HepG2 (cell line): ENCODE measurements around the gene TP53I3. TPM values are rescaled to one million over a fixed set of nuclear protein-coding genes. Genes with fewer than 3 reads are reported as not detected.

Experiments
- CEBPG ChIP-seq: IDR thresholded peaks from 2 replicates; pipeline ENCODE4 v1.6.1; 2016
- FOXM1 ChIP-seq: sonication (generic); formaldehyde crosslinking; IDR thresholded peaks from 2 replicates; pipeline ENCODE4 v1.5.0; 2020; ENCODE audit warnings: missing genetic modification reagents
- GLI4 ChIP-seq: sonication (generic); formaldehyde crosslinking; IDR thresholded peaks from 2 replicates; pipeline ENCODE4 v1.5.1; 2020; ENCODE audit warnings: missing genetic modification reagents, mild to moderate bottlenecking, moderate library complexity, borderline replicate concordance
- HIC2 ChIP-seq: sonication (generic); formaldehyde crosslinking; IDR thresholded peaks from 2 replicates; pipeline ENCODE4 v1.9.0; 2022; ENCODE audit warnings: low read depth, missing genetic modification reagents
- HMG20A ChIP-seq: IDR thresholded peaks from 2 replicates; pipeline ENCODE4 v1.6.1; 2016; ENCODE audit warnings: borderline replicate concordance
- KMT2B ChIP-seq: IDR thresholded peaks from 2 replicates; pipeline ENCODE4 v1.6.1; 2016; ENCODE audit warnings: missing genetic modification reagents, missing compliant biosample characterization
- LCORL ChIP-seq, 2 experiments: fragments of 450-650 bp in 1 of 2; sonication (generic) in 1 of 2; formaldehyde crosslinking in 1 of 2; IDR thresholded peaks; 2 replicates each; pipeline versions ENCODE4 v1.5.0 to v1.6.1; 2017 to 2020; ENCODE audit warnings: antibody characterized with exemption in 1 of 2, missing genetic modification reagents in 1 of 2
- LRRFIP1 ChIP-seq: sonication (generic); formaldehyde crosslinking; conservative IDR thresholded peaks from 2 replicates; pipeline ENCODE4 v1.4.0; 2020; ENCODE audit warnings: missing genetic modification reagents
- MIXL1 ChIP-seq: IDR thresholded peaks from 2 replicates; pipeline ENCODE4 v1.6.1; 2016
- NBN ChIP-seq: fragments of 450-650 bp; conservative IDR thresholded peaks from 2 replicates; pipeline ENCODE4 v1.6.1; 2017
- NCOA1 ChIP-seq: sonication (generic); formaldehyde crosslinking; IDR thresholded peaks from 2 replicates; pipeline ENCODE4 v1.9.0; 2021; ENCODE audit warnings: missing genetic modification reagents
- NRL ChIP-seq: sonication (generic); formaldehyde crosslinking; IDR thresholded peaks from 2 replicates; pipeline ENCODE4 v1.5.0; 2020; ENCODE audit warnings: missing genetic modification reagents, mild to moderate bottlenecking, moderate library complexity, borderline replicate concordance
- POLR2AphosphoS5 ChIP-seq: IDR thresholded peaks from 2 replicates; pipeline ENCODE4 v1.6.1; 2012; ENCODE audit warnings: low read depth, low read length
- TOE1 ChIP-seq: sonication (generic); formaldehyde crosslinking; IDR thresholded peaks from 2 replicates; pipeline ENCODE4 v1.4.0; 2020; ENCODE audit warnings: mild to moderate bottlenecking, missing genetic modification reagents
- ZBTB37 ChIP-seq: sonication (generic); formaldehyde crosslinking; IDR thresholded peaks from 2 replicates; pipeline ENCODE4 v1.4.0; 2020; ENCODE audit warnings: mild to moderate bottlenecking, missing genetic modification reagents
- ZNF235 ChIP-seq: sonication (generic); formaldehyde crosslinking; IDR thresholded peaks from 2 replicates; pipeline ENCODE4 v1.8.1; 2023; ENCODE audit warnings: mild to moderate bottlenecking, missing genetic modification reagents, borderline replicate concordance
- ZNF3 ChIP-seq: IDR thresholded peaks from 2 replicates; pipeline ENCODE4 v1.7.0; 2017; ENCODE audit warnings: inconsistent platforms
- ZNF335 ChIP-seq: sonication (generic); formaldehyde crosslinking; IDR thresholded peaks from 2 replicates; pipeline ENCODE4 v1.4.0; 2020; ENCODE audit warnings: missing genetic modification reagents
- ZNF383 ChIP-seq: sonication (generic); formaldehyde crosslinking; IDR thresholded peaks from 2 replicates; pipeline ENCODE4 v1.4.0; 2020; ENCODE audit warnings: missing genetic modification reagents, mild to moderate bottlenecking, borderline replicate concordance
- ZNF512B ChIP-seq: sonication (generic); formaldehyde crosslinking; IDR thresholded peaks from 2 replicates; pipeline ENCODE4 v1.5.1; 2020; ENCODE audit warnings: missing genetic modification reagents, mild to moderate bottlenecking, borderline replicate concordance
- ZNF556 ChIP-seq: sonication (generic); formaldehyde crosslinking; IDR thresholded peaks from 2 replicates; pipeline ENCODE4 v1.4.0; 2020; ENCODE audit warnings: mild to moderate bottlenecking, missing genetic modification reagents, borderline replicate concordance
- ZNF589 ChIP-seq: sonication (generic); formaldehyde crosslinking; conservative IDR thresholded peaks from 2 replicates; pipeline ENCODE4 v1.8.0; 2022; ENCODE audit warnings: mild to moderate bottlenecking, moderate library complexity, missing genetic modification reagents
- ZSCAN12 ChIP-seq: sonication (generic); formaldehyde crosslinking; IDR thresholded peaks from 2 replicates; pipeline ENCODE4 v1.9.0; 2021; ENCODE audit warnings: mild to moderate bottlenecking, missing genetic modification reagents
- ZSCAN31 ChIP-seq: sonication (generic); formaldehyde crosslinking; IDR thresholded peaks from 2 replicates; pipeline ENCODE4 v1.5.0; 2020; ENCODE audit warnings: low read depth, mild to moderate bottlenecking, missing genetic modification reagents
- polyA plus RNA-seq, 8 experiments: library from polyadenylated mRNA; depleted of rRNA in 3 of 8; stranded (reverse) in 7 of 8; unstranded in 1 of 8; fragments of >200 nt; fragmentation: Illumina TruSeq in 4 of 8; extraction: Trizol in 4 of 8; gene quantifications; 2 replicates each; pipeline versions ENCODE4 v1.2.1 to v1.2.3, GENCODE V29; 2011 to 2016; ENCODE audit warnings: low read depth in 4 of 8, missing spikeins in 1 of 8, mixed read lengths in 1 of 8; ENCODE audit not compliant: insufficient read depth in 1 of 8
- total RNA-seq, 5 experiments: library from RNA; depleted of rRNA; stranded (reverse); fragments of >200 nt; fragmentation: Illumina TruSeq; extraction: Trizol; gene quantifications; 2 replicates each; pipeline ENCODE4 v1.2.3, GENCODE V29; 2016; ENCODE audit warnings: low read depth in 1 of 5

TP53I3 gene
- total and polyA plus RNA-seq, 2 of the 13 experiments (the other 11 are each of a cell fraction or from before 2014, with no cell fraction given), result 25.0 to 44.1 TPM

- TF ChIP-seq KMT2B (CRISPR knock-in tag), result no peak
- TF ChIP-seq ZNF235 (CRISPR knock-in tag), result no peak
- TF ChIP-seq GLI4 (CRISPR knock-in tag), result no peak
- TF ChIP-seq ZSCAN31 (CRISPR knock-in tag), result peak; percentile 69; the same call in 1 of the 2 replicates
- TF ChIP-seq ZNF589 (CRISPR knock-in tag), result no peak
- no peak for TF ChIP-seq TOE1 (CRISPR knock-in tag)
- no peak for TF ChIP-seq ZNF512B
- no peak for TF ChIP-seq ZNF3 (CRISPR knock-in tag)
- no peak for TF ChIP-seq FOXM1 (CRISPR knock-in tag)
- no peak for TF ChIP-seq NRL
- no peak for TF ChIP-seq ZNF383 (CRISPR knock-in tag)
- TF ChIP-seq LCORL (IDR thresholded peaks at IDR 0.05), result no peak
- TF ChIP-seq LCORL (CRISPR knock-in tag; IDR thresholded peaks at IDR 0.05), result no peak
- TF ChIP-seq LRRFIP1, result no peak
- TF ChIP-seq NCOA1 (CRISPR knock-in tag), result no peak
- TF ChIP-seq ZSCAN12, result no peak
- TF ChIP-seq HMG20A, result no peak
- no peak for TF ChIP-seq MIXL1
- no peak for TF ChIP-seq HIC2 (CRISPR knock-in tag)
- no peak for TF ChIP-seq ZBTB37 (CRISPR knock-in tag)
- peak; percentile 83 for TF ChIP-seq POLR2AphosphoS5
- TF ChIP-seq ZNF556 (CRISPR knock-in tag), result 0 out of 2 replicates have a peak, but pooled peaks have one; percentile 34
- no peak for TF ChIP-seq NBN
- TF ChIP-seq CEBPG, result no peak
- no peak for TF ChIP-seq ZNF335 (CRISPR knock-in tag)
These were observed 35.1 kb downstream of the TP53I3 start, which contains the start of gene FKBP1B (continued) for GRCh38 chr2:24049485-24050021.
